GM10266 (cell line): ENCODE measurements around the gene RANBP9.

Experiments
- DNase-seq: peaks from one replicate; pipeline ENCODE4 v3.0.0; 2012; ENCODE audit errors: extremely low spot score
- TF ChIP-seq, protein P1 (sequence below): IDR thresholded peaks from 2 replicates; pipeline ENCODE4 v1.5.1; 2012; ENCODE audit warnings: mild to moderate bottlenecking, low read depth; ENCODE audit not compliant: control insufficient read depth, insufficient read depth; ENCODE audit errors: missing control alignments

RANBP9 gene

DNA sequence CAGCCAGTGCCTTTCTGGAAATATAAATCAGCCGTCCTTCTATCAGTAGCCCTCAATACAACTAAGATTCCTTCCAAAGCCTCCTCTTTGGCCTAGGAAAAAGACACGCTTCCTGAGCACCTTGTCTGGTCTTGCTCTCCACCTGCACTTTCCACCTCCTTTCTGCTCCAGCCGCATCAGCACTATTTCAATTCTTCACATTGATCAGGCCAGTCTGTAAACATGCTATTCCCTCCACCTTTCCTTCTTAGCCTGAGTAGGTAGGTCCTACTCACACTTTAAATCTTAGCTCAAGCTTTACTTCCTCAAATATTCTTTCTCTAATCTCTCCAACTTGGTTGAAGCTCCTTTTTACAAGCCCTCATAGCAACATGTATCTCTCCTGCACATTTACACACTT, 11.4 kb downstream of the RANBP9 start:
- TF ChIP-seq, protein P1, sequence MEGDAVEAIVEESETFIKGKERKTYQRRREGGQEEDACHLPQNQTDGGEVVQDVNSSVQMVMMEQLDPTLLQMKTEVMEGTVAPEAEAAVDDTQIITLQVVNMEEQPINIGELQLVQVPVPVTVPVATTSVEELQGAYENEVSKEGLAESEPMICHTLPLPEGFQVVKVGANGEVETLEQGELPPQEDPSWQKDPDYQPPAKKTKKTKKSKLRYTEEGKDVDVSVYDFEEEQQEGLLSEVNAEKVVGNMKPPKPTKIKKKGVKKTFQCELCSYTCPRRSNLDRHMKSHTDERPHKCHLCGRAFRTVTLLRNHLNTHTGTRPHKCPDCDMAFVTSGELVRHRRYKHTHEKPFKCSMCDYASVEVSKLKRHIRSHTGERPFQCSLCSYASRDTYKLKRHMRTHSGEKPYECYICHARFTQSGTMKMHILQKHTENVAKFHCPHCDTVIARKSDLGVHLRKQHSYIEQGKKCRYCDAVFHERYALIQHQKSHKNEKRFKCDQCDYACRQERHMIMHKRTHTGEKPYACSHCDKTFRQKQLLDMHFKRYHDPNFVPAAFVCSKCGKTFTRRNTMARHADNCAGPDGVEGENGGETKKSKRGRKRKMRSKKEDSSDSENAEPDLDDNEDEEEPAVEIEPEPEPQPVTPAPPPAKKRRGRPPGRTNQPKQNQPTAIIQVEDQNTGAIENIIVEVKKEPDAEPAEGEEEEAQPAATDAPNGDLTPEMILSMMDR: no peak

GRCh38 chr6:13698715-13699114, 12.9 kb downstream of the RANBP9 start:
- DNase-seq: no peak
- TF ChIP-seq, protein P1: no peak

More for the DNA sequence above, 11.4 kb downstream of the RANBP9 start:
- no peak for DNase-seq

DNA sequence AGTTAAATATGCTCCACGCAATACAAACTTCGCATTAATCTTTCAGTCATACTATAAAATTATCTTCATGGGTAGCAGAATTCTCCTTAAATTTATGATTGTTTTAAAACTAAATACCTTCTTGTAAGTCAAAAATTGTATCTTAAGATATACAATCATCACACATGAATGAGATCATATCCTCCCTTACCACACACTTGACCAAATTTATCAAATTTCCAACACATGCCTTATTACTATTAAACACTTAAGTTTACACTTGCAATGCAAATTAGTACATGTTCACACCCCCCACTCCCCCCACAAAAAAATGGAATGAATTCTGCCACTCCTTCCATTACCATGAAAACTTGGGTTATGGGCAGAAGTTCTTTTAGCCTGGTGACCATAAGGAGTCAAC, 13.8 kb downstream of the RANBP9 start:
- TF ChIP-seq, protein P1: no peak

GRCh38 chr6:13696226-13696625, 15.4 kb downstream of the RANBP9 start:
- no peak for DNase-seq
- TF ChIP-seq, protein P1: no peak

More for the DNA sequence above, 13.8 kb downstream of the RANBP9 start:
- DNase-seq: no peak

- no peak for DNase-seq
- TF ChIP-seq, protein P1: no peak
These were observed 16.4 kb downstream of the RANBP9 start for GRCh38 chr6:13695252-13695651.

DNA sequence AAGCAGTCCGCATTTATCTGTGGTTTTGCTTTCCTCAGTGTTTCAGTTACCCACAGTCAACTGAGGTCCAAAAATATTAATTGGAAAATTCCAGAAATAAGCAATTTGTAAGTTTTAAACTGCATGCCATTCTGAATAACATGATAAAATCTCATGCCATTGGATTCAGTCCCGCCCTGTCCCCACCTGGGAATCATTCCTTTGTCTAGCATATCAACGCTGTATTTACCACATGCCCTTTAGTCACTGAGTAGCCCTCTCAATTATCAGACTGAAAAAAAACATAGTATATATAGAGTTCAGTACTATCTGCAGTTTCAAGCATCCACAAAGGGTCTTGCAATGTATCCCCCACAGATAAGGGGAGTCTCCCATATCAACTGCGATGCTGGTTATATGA, 17.1 kb downstream of the RANBP9 start:
- no peak for DNase-seq
- TF ChIP-seq, protein P1: no peak

DNA sequence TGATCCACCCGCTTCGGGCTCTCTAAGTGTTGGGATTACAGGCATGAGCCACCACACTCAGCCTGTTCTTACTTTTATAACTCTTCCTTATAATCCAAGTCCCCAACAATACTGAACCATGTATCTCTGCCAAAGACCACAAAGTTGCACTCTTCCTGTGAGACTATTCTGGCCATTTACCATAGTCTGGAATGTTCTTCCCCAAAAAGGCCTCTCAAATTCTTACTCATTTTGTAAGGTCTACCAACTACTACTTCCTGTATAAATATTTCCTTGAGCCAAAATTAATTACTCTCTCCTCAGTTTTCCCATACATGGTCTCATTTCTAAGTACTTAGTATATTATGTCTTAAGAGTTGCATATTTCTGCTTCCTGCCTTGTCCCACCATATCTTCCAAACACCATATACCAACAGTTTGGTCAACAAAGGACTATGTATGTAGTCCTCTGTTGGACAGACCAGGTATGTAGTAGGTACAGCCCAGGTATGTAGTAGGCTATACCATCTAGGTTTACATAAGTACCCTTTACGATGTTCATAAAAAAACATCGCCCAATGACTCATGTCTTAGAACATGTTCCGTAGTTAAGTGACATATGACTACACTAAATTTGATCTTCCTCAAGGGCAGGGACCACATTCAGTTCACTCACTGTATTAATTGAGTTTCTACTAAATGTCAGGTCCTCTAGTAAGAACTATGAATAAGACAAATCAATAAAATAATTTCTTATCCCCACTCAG, 22.0 kb downstream of the RANBP9 start:
- TF ChIP-seq, protein P1: no peak
- DNase-seq: no peak
